ENCODE measurements around the gene LAT.
"Not testable (repeated sequence)": the region's sequence is repeated elsewhere in the genome, so short reads cannot be mapped to it uniquely, and the experiment has no call there.

The LAT gene

GRCh38 chr16:28977703-28978662, 6.9 kb upstream of the LAT start:
- in situ Hi-C loops (cut with MboI; ENCODE audit: low sequenced_read_pairs) = no loop called here

- in situ Hi-C loops (cut with MboI; ENCODE audit: low sequenced_read_pairs) = not testable (repeated sequence)
These were observed 4.5 kb upstream of the LAT start for GRCh38 chr16:28980330-28980729.

DNA sequence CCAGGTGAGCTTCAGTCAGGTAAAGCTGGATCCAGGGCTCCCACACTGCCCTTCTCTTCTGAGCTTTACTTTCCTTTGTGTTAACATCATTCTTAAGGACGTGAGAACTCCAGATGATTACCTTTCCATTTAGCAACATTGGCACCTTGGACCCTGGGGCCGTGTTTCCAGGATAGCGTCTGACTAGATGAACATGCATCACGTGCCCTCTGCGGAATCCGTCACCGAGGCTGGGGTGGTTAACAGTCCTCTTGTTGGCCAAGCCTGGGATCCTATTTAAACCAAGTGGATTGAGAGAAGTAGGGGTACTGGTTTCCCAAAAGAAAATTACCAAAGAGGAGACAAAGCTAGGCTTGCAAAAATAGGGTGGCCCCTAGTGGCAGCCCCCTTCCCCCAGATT, 3.9 kb upstream of the LAT start:
- in situ Hi-C loops (cut with MboI; ENCODE audit: low sequenced_read_pairs) = no loop called here

DNA sequence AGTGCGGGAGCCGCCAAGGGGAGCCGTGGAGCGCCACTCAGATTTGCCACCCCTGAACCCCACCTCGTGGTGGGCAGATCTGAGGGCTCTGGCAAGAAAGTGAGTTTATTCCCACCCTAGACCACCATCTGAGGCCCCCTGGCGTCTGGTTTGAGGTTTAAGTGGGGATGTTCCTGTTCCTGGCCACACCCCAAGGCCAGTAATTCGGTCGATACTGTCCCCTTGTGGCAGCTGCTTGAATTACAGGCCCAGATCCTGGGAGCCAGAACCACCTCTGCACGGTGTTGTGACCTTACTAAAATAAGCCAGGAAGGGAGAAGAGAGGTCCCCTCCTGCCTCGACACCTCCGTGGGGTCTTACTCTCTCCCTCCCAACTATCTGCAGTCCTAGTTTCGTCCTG, 3.3 kb upstream of the LAT start:
- in situ Hi-C loops (cut with MboI; ENCODE audit: low sequenced_read_pairs) = no loop called here

GRCh38 chr16:28982418-28982817, 2.4 kb upstream of the LAT start:
- in situ Hi-C loops (cut with MboI; ENCODE audit: low sequenced_read_pairs) = no loop called here

DNA sequence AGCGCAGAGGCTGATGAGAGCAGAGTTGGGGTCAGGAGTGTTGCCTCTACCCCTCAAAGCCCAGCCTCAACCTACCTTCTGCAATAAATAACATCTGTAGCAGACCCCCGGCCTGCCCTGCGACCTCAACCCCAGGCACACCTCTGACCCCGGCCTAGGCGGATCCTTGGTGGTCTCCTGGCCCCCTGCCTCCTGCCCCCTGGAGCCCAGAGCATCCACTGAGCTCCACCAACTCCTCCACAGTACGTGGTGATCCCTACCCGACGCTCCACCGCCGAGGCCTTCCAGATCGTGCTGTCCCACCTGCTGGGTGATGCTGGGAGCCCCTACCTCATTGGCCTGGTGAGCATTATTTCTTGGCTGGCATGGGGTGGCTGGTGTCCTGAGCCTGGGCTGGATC, 1.9 kb upstream of the LAT start:
- in situ Hi-C loops (cut with MboI; ENCODE audit: low sequenced_read_pairs) = no loop called here

DNA sequence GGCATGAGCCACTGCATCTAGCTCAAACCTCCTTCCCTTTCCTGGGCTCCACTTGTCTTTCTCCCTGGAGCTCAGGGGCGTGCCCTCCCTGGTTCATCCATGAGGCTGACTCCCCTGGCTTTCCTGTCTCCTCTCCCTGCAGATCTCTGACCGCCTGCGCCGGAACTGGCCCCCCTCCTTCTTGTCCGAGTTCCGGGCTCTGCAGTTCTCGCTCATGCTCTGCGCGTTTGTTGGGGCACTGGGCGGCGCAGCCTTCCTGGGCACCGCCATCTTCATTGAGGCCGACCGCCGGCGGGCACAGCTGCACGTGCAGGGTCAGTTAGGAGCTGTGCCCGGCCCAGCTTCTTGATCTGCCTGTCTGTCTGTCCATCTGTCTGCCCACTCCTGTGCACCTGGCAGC, 1.2 kb upstream of the LAT start:
- in situ Hi-C loops (cut with MboI; ENCODE audit: low sequenced_read_pairs) = no loop called here

DNA sequence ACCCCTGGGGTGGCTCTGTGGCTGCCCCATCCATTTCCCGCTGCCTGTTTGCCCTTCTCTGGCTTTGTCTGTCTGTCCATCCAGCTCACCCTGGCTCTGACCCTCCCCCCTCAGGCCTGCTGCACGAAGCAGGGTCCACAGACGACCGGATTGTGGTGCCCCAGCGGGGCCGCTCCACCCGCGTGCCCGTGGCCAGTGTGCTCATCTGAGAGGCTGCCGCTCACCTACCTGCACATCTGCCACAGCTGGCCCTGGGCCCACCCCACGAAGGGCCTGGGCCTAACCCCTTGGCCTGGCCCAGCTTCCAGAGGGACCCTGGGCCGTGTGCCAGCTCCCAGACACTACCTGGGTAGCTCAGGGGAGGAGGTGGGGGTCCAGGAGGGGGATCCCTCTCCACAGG, 761 bp upstream of the LAT start:
- in situ Hi-C loops (cut with MboI; ENCODE audit: low sequenced_read_pairs) = no loop called here

DNA sequence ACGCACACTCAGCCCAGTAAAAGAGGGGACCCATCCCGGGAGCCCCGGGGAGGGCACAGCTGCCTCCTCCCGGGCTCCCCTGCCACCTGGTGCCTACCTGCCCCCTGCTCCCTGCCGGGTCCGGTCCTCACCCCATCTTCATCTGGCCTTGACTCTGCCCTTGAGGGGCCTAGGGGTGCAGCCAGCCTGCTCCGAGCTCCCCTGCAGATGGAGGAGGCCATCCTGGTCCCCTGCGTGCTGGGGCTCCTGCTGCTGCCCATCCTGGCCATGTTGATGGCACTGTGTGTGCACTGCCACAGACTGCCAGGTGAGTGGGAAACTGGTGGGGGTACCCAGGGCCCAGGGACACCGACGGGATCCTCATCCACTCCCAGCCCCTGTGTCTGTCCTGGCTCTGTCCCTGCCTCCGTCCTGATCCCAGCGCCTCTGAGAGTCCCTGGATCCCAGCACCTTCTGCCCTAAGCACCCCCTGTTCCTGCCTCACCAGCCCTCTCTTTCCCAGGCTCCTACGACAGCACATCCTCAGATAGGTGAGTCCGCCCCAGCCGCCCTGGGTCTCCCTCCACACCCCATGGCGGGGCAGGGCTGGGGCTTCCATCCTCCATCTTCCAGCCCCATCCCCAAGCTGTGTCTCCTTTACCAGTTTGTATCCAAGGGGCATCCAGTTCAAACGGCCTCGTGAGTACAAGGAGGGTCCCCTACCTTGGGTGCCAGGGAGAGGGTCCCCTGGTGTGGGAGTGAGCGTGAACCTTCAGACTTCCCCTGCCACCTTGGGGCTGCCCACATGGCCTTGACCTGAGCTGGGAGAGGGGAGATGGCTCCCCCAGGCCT, 574 bp downstream of the LAT start:
- in situ Hi-C loops (cut with MboI; ENCODE audit: low sequenced_read_pairs) = no loop called here

DNA sequence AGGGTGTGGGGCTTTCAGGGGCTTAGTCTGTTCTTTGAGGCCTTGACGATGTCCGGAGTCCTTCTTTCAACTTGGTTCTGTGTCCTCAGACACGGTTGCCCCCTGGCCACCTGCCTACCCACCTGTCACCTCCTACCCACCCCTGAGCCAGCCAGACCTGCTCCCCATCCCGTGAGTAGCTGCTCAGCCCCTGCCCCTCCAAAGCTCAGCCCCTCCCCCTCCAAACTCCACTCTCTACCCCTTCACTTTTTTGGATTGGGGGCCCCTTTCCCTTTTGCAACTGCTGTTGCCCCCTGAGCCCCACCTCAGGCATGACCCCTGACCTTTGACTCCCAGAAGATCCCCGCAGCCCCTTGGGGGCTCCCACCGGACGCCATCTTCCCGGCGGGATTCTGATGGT, 1.2 kb downstream of the LAT start:
- in situ Hi-C loops (cut with MboI; ENCODE audit: low sequenced_read_pairs) = no loop called here

GRCh38 chr16:28986492-28986891, 1.6 kb downstream of the LAT start:
- in situ Hi-C loops (cut with MboI; ENCODE audit: low sequenced_read_pairs) = no loop called here

DNA sequence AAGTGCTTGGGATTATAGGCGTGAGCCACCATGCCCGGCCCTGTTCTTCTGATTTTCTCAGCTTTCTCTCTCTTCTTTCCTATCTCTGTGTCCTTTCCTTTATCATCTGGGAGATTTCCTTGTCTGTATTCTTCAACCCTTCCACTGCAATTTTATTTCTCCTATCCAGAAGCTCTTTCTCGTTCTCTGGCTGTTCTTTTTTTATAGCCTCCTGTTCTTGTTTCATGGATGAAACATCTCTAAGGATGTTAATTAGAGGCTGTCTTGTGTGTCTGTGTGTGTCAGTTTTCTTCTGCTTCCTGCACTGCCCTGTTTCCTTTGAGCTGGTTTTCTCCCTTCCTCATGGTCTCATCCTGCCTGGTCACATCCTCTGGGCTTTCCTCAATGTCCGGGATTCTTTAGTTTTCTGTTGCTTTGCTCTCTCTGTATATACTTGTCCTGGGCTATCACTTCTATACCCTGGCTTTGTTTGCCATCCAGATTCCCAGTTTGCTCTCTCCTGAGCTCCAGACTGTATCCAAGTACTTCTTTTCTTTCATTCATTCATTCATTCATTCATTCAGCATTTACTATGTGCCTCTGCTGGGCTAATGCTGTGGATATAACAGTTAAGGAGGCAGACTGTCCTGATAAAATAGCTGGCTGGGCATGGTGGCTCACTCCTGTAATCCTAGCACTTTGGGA, 2.5 kb downstream of the LAT start:
- in situ Hi-C loops (cut with MboI; ENCODE audit: low sequenced_read_pairs) = no loop called here

DNA sequence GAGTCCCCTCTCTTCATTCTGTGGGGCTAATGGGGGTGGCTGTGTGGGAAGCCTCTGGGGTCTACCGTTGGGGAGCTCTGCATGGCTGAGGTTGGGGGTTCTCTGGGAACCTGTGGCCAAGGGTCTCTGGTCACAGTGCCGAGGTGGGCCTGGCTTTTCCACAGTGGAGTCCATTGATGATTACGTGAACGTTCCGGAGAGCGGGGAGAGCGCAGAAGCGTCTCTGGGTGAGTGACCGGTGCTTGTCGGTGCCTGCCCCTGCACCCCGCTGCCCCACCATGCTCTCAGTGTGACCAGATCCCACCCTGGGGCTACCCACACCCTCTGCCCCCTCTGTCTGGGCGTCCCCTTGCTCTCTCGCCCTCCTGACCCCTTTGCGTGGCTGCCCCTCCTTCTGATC, 4.5 kb downstream of the LAT start:
- in situ Hi-C loops (cut with MboI; ENCODE audit: low sequenced_read_pairs) = no loop called here

DNA sequence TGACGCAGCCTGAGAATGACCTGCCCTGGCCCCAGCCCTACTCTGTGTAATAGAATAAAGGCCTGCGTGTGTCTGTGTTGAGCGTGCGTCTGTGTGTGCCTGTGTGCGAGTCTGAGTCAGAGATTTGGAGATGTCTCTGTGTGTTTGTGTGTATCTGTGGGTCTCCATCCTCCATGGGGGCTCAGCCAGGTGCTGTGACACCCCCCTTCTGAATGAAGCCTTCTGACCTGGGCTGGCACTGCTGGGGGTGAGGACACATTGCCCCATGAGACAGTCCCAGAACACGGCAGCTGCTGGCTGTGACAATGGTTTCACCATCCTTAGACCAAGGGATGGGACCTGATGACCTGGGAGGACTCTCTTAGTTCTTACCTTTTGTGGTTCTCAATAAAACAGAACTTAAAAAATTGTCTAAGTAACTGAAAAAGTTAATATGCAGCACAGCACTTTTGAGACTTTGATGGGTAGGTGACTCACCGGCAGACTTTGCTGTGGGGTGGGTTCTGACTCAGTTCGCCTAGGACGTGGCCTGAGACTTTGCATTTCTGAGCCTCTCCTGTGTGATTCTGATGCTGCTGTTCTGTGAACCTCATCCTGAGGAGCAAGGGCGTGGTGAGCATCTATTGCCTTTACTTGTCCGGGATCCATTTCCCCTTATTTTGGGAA, 5.7 kb downstream of the LAT start:
- in situ Hi-C loops (cut with MboI; ENCODE audit: low sequenced_read_pairs) = no loop called here

- in situ Hi-C loops (cut with MboI; ENCODE audit: low sequenced_read_pairs) = no loop called here
These were observed 6.8 kb downstream of the LAT start for GRCh38 chr16:28991687-28992086.

DNA sequence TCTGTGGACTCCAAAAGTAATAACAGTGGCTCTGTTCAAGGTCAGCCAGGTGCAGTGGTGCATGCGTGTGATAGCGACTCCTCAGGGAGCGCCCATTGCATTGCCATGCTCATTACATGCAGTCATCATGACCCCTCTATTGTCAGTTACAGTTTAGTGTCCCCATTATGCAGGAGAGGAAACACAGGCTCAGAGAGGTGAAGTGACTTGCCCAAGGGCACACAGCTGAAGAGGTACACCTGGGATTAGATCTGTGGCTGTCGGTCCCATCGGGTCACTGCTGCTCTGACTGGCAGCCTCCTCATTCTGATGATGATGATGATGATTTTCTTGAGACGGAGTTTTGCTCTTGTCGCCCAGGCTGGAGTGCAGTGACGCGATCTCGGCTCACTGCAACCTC, 7.6 kb downstream of the LAT start:
- in situ Hi-C loops (cut with MboI; ENCODE audit: low sequenced_read_pairs) = no loop called here

GRCh38 chr16:28998837-28999236, 14.0 kb downstream of the LAT start:
- in situ Hi-C loops (cut with MboI; ENCODE audit: low sequenced_read_pairs) = no loop called here

DNA sequence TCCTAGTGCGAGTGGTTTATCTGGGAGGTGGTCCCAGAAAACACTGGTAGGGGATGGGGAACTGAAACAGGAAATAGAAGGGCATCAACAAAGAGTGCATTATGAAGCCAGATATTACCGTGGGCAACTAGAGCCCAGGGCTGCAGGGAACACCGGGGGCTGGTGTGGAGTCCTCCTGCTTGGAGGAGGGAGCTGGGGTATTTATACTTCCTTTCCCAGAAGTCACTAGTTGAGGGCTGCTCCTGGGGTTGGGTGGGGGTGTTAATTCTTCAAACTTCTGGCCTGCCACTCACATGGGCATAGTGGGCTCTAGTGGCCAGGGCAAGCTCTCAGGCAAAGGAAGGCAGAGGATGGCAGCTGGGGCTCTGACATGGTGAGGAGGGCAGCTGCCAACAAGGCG, 14.7 kb downstream of the LAT start:
- in situ Hi-C loops (cut with MboI; ENCODE audit: low sequenced_read_pairs) = no loop called here

- in situ Hi-C loops (cut with MboI; ENCODE audit: low sequenced_read_pairs) = no loop called here
These were observed 15.2 kb downstream of the LAT start for GRCh38 chr16:29000019-29000418.

DNA sequence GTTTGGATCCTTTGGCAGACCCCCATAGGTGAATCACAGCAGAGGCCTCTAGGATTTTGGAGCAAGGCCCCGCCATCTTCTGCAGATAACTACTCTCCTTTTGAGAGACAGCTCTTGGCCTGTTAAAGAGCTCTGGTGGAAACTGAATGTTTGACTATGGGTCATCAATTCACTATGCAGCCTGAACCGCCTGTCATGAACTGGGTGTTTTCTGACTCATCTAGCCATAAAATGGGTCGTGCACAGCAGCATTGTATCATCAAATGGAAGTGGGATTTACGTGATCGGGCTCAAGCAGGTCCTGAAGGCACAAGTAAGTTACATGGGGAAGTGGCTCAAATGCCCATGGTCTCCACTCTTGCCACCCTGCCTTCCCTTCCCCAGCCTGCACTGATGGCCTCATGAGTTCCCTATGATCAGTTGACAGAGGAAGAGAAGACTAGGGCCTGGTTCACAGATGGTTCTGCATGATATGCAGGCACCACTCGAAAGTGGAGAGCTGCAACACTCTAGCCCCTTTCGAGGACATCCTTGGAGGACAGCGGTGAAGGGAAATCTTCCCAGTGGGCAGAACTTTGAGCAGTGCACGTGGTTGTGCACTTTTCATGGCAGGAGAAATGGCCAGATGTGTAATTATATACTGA, 19.8 kb downstream of the LAT start:
- in situ Hi-C loops (cut with MboI; ENCODE audit: low sequenced_read_pairs) = not testable (repeated sequence)
